BLaER1 (cell line): ENCODE results near the gene ITGA6.

Experiments used
- H3K27ac ChIP-seq: shearing (Covaris generic); formaldehyde crosslinking; 2 replicates; pipeline ENCODE4 v1.8.1; 2022
- H3K27me3 ChIP-seq: shearing (Covaris generic); formaldehyde crosslinking; 2 replicates; pipeline ENCODE4 v1.8.1; 2022
- H3K36me3 ChIP-seq: shearing (Covaris generic); formaldehyde crosslinking; 2 replicates; pipeline ENCODE4 v1.8.1; 2022
- H3K4me1 ChIP-seq: shearing (Covaris generic); formaldehyde crosslinking; 2 replicates; pipeline ENCODE4 v1.8.1; 2022
- H3K4me2 ChIP-seq: shearing (Covaris generic); formaldehyde crosslinking; 2 replicates; pipeline ENCODE4 v1.8.1; 2022
- H3K4me3 ChIP-seq: shearing (Covaris generic); formaldehyde crosslinking; 2 replicates; pipeline ENCODE4 v1.8.1; 2022
- H3K9ac ChIP-seq: shearing (Covaris generic); formaldehyde crosslinking; 2 replicates; pipeline ENCODE4 v1.8.1; 2022
- H3K9me3 ChIP-seq: shearing (Covaris generic); formaldehyde crosslinking; 2 replicates; pipeline ENCODE4 v1.8.1; 2022
- H4K20me1 ChIP-seq: shearing (Covaris generic); formaldehyde crosslinking; 2 replicates; pipeline ENCODE4 v1.8.1; 2022
- Cebpa-rat ChIP-seq: shearing (Covaris generic); IDR thresholded peaks from 2 replicates; pipeline ENCODE4 v1.8.1; 2022

Gene ITGA6

GRCh38 chr2:172429301-172429968 is 2.0 kb downstream of the ITGA6 start:
- no peak for TF ChIP-seq Cebpa-rat
- H3K27me3 ChIP-seq, result no peaks in the 10 kb centered on the region
- H3K9me3 ChIP-seq, result no peaks in the 10 kb centered on the region
- peak overlapping the region; percentile 94 for H3K4me2 ChIP-seq
- H4K20me1 ChIP-seq, result peaks cover 18% of the 10 kb centered on the region
- no peak overlapping the region for H3K27ac ChIP-seq
- H3K9ac ChIP-seq, result 0 out of 2 replicates have a peak overlapping the region, but pooled peaks have one; percentile 73
- H3K4me3 ChIP-seq, result peak overlapping the region; percentile 85
- peaks cover 52% of the 10 kb centered on the region for H3K4me1 ChIP-seq
- no peaks in the 10 kb centered on the region for H3K36me3 ChIP-seq

- Histone ChIP-seq H3K9me3 (no peaks in the 10 kb centered on the region), H3K27me3 (no peaks in the 10 kb centered on the region), H3K27ac (no peak overlapping the region), H3K9ac (no peak overlapping the region), H3K36me3 (no peaks in the 10 kb centered on the region), H4K20me1 (peaks cover 18% of the 10 kb centered on the region), H3K4me3 (no peak overlapping the region), H3K4me1 (peaks cover 58% of the 10 kb centered on the region), H3K4me2 (peak overlapping the region; percentile 94)
- TF ChIP-seq Cebpa-rat, result no peak
Measured at GRCh38 chr2:172430027-172430426, 2.6 kb downstream of the ITGA6 start.

GRCh38 chr2:172430678-172431077 is 3.3 kb downstream of the ITGA6 start:
- Histone ChIP-seq H3K9me3 (no peaks in the 10 kb centered on the region), H3K27me3 (no peaks in the 10 kb centered on the region), H3K9ac (no peak overlapping the region), H3K4me1 (peaks cover 65% of the 10 kb centered on the region), H3K4me2 (no peak overlapping the region), H3K4me3 (no peak overlapping the region), H4K20me1 (peaks cover 18% of the 10 kb centered on the region), H3K36me3 (no peaks in the 10 kb centered on the region), H3K27ac (no peak overlapping the region)
- no peak for TF ChIP-seq Cebpa-rat

- TF ChIP-seq Cebpa-rat, result no peak
- Histone ChIP-seq H3K4me3 (no peak overlapping the region), H4K20me1 (peaks cover 18% of the 10 kb centered on the region), H3K36me3 (no peaks in the 10 kb centered on the region), H3K9me3 (no peaks in the 10 kb centered on the region), H3K4me1 (peaks cover 72% of the 10 kb centered on the region), H3K27ac (no peak overlapping the region), H3K27me3 (no peaks in the 10 kb centered on the region), H3K9ac (no peak overlapping the region), H3K4me2 (peak overlapping the region; percentile 51)
Measured at GRCh38 chr2:172431463-172431862, 4.1 kb downstream of the ITGA6 start.

GRCh38 chr2:172431993-172432392 is 4.6 kb downstream of the ITGA6 start:
- no peak overlapping the region for H3K4me3 ChIP-seq
- no peaks in the 10 kb centered on the region for H3K9me3 ChIP-seq
- H3K27ac ChIP-seq, result no peak overlapping the region
- H4K20me1 ChIP-seq, result peaks cover 18% of the 10 kb centered on the region
- H3K4me1 ChIP-seq, result peaks cover 73% of the 10 kb centered on the region
- no peaks in the 10 kb centered on the region for H3K27me3 ChIP-seq
- H3K36me3 ChIP-seq, result no peaks in the 10 kb centered on the region
- no peak overlapping the region for H3K9ac ChIP-seq
- no peak for TF ChIP-seq Cebpa-rat
- peak overlapping the region; percentile 51 for H3K4me2 ChIP-seq

- Histone ChIP-seq H3K27me3 (no peaks in the 10 kb centered on the region), H3K9me3 (no peaks in the 10 kb centered on the region), H3K9ac (no peak overlapping the region), H4K20me1 (peaks cover 18% of the 10 kb centered on the region), H3K4me2 (no peak overlapping the region), H3K27ac (no peak overlapping the region), H3K36me3 (no peaks in the 10 kb centered on the region), H3K4me3 (no peak overlapping the region), H3K4me1 (peaks cover 81% of the 10 kb centered on the region)
- no peak for TF ChIP-seq Cebpa-rat
Measured at GRCh38 chr2:172433144-172433543, 5.8 kb downstream of the ITGA6 start.

GRCh38 chr2:172434821-172435605 is 7.6 kb downstream of the ITGA6 start:
- Histone ChIP-seq H4K20me1 (no peaks in the 10 kb centered on the region; the same call in 1 of the 2 replicates), H3K4me2 (peak overlapping the region; percentile 65), H3K9ac (no peak overlapping the region), H3K27ac (no peak overlapping the region), H3K4me1 (peaks cover 75% of the 10 kb centered on the region), H3K27me3 (no peaks in the 10 kb centered on the region), H3K9me3 (no peaks in the 10 kb centered on the region), H3K36me3 (no peaks in the 10 kb centered on the region), H3K4me3 (no peak overlapping the region)
- TF ChIP-seq Cebpa-rat, result no peak

GRCh38 chr2:172435606-172435911 is 8.2 kb downstream of the ITGA6 start:
- peak overlapping the region; percentile 65 for H3K4me2 ChIP-seq
- no peaks in the 10 kb centered on the region; the same call in 1 of the 2 replicates for H4K20me1 ChIP-seq
- H3K27ac ChIP-seq, result no peak overlapping the region
- peaks cover 80% of the 10 kb centered on the region for H3K4me1 ChIP-seq
- H3K27me3 ChIP-seq, result no peaks in the 10 kb centered on the region
- no peak overlapping the region for H3K9ac ChIP-seq
- no peaks in the 10 kb centered on the region for H3K9me3 ChIP-seq
- no peak for TF ChIP-seq Cebpa-rat
- no peak overlapping the region for H3K4me3 ChIP-seq
- no peaks in the 10 kb centered on the region for H3K36me3 ChIP-seq

- Histone ChIP-seq H3K27ac (no peak overlapping the region), H3K4me3 (no peak overlapping the region), H3K4me2 (peak overlapping the region; percentile 74), H3K36me3 (no peaks in the 10 kb centered on the region), H3K4me1 (peaks cover 84% of the 10 kb centered on the region), H3K9me3 (no peaks in the 10 kb centered on the region), H3K9ac (no peak overlapping the region), H4K20me1 (peaks cover under 1% of the 10 kb centered on the region; the same call in 1 of the 2 replicates), H3K27me3 (no peaks in the 10 kb centered on the region)
- TF ChIP-seq Cebpa-rat, result no peak
Measured at GRCh38 chr2:172436889-172437288, 9.5 kb downstream of the ITGA6 start.
